Anterior cingulate cortex (tissue), 58 donors: ENCODE results near the gene CROCC2.
A peak's percentile ranks its signal among the peaks of the same experiment; 100 is the strongest.

Experiments
- DNase-seq, 58 donors: peaks; one replicate each; lab custom pipeline; 2025; lab: John Stamatoyannopoulos, UW

CROCC2 gene

DNA sequence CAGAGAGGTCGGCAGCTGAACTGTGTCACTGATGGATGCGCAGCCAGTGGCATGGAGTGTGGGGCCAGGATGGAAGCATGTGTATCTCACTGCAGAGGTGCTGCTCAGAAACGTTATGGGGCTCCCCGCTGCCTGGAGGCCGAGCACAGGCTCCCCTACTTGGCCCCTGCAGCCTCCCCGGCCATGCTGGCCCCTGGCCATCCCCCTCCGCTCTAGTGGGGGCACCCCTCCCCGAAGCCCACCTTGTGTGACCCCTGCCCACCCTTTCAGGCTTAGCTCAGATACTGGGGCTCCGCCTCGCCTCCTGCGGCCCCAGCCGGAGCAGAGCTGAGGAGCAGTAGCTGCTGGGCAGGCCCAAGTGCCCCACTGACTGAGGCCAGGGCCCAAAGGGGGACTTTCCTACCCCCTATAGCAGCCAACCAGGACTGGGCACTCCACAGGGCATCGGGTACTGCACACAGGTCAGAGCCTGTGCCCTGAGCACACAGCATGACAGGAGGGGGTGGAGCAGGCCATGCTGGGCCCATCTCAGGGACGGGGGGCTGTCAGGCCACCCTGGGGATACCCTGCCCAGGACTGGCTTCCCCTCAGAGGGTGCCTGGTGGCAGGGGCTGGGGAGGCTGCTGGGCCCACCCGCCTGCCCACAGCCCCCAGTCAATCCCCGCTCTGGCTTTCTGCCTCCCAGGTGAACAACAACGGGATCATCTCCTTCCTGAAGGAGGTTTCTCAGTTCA, 123.6 kb downstream of the CROCC2 start:
- DNase-seq: no peak

DNA sequence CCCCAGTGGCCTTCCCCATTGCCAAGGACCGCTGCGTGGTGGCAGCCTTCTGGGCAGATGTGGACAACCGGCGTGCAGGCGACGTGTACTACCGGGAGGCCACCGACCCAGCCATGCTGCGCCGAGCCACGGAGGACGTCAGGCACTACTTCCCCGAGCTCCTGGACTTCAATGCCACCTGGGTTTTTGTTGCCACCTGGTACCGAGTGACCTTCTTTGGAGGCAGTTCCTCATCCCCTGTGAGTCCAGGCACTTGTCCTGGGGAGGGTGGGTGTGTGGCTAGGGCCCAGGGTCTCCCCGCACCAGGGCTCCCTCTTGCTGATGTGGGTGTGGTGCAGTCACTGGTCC, 124.2 kb downstream of the CROCC2 start:
- DNase-seq: no peak

DNA sequence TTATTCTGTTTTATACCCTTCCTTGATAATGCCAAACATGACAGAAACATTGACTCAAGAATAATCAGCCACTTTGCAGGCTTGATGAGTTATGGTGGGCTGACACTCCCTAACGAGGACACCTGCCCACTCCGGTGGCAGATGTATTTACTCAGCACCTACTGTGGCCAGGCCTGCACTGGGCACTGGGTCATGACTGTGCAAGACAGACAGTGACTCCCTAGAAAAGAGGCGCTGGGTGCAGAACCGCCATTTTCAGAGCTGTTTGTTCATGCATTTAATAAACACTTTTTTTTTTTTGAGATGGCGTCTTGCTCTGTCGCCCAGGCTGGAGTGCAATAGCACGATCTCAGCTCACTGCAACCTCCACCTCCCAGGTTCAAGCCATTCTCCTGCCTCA, 124.7 kb downstream of the CROCC2 start:
- DNase-seq: no peak

DNA sequence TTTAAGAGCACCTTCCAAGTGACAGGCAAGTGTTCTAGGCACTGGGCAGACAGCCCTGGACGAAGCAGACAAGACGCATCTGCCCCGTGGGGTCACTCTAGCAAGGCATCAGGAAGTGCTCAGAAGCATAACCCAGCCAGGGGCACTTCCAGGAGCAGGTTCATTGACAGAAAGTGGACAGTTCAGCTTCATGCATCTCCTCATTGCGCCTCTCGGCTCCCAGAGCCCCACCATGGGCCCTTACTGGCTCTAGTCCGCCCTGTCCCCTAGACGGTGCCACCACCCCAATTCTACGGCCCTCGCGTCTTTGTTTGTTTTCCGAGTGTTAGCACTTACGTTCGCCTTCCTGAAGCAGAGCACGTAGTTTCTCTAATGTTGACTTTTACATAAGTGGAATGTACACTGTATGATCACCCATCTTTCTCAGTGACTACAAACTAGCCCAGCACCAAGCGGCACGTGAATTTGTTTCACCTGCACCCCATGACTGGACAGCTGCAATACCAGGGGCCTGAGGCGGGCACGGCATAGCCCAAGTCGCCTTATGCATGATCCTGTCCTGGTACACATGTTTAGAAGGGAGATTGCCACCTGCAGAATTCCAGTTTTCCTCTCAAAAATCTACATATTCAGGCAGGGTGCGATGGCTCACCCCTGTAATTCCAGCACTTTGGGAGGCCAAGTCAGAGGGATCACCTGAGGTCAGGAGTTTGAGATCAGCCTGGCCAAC, 125.5 kb downstream of the CROCC2 start:
- no peak for DNase-seq

GRCh38 chr2:241033336-241033987, 127.3 kb downstream of the CROCC2 start:
- DNase-seq: no peak

DNA sequence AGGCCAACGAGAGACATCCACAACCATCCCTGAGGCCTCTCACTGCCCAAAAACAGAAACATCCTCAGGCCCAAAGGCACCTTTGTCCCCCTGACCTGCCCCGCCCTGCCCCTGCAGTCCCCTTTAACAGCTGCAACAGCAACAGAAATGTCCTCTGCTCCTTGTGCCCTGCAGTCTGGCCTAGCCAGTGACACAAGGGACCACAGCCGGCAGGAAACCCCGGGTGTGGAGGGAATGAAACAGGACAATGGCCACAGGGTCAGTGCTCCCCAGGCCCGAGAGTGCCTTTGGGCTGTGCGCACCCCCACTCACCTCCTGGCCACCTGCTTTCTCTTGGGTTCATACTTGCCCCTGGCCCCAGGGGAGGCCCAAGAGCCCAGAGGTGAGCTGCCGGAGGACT, 127.9 kb downstream of the CROCC2 start:
- no peak for DNase-seq

DNA sequence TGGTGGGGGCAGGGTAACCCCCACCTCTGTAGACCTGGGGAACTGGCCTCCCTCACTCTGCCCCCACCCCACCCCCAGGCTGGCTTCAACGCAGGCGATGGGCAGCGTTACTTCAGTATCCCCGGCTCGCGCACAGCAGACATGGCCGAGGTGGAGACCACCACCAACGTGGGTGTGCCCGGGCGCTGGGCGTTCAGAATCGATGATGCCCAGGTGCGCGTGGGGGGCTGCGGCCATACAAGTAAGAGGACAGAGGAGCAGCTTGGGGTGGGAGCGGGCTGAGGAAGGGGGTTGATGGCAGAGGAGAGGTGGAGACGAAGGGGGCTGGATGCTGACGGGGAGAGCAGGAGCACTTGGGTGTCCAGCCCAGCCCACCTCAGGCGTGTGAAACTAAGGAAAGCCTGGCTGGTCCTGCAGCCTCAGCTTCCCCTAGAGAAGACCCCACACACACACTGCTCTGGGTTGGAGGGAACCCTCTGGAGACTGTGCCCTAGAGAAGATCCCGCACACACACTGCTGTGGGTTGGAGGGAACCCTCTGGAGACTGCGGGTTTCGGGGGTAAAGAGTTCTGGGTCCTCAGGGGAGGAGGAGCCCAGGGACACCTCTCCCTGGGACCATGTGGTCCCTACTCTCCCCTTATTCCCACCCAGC, 128.5 kb downstream of the CROCC2 start:
- DNase-seq: no peak

DNA sequence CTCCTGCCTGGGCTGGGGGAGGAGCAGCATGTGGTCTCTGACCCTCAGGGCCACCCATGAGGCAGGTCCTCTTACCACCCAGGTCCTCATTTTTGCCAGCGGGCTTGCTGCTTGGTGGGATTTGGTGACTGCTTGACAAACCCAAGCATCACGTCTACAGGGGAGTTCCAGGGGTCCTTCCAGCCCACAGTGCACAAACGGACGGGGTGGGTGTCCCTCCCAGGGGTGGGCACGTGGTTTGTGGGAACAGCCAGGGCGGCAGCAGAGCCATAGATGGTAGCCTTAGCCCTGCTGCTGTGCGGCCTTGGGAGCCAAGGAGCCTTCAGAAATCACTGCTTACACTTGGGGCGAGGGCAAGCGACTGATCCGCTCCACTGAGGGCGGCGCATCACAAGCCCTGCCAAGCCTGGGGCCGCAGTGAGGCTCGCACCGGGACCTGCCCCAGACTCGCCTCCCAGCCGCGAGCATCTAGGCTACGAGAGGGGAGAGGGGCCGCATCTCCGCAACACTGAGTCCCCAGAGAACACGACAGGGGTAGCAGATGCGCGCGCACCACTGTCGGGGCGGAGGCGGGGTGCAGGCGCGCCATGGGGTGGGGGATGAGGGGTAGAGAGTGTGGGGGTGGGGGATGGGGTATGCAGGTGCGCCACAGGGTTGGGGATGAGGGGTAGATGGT, 129.1 kb downstream of the CROCC2 start:
- DNase-seq: no peak

- DNase-seq: peak in 2 of 58 donors; percentile 14 to 79
These were observed 129.8 kb downstream of the CROCC2 start for GRCh38 chr2:241035818-241036396.

DNA sequence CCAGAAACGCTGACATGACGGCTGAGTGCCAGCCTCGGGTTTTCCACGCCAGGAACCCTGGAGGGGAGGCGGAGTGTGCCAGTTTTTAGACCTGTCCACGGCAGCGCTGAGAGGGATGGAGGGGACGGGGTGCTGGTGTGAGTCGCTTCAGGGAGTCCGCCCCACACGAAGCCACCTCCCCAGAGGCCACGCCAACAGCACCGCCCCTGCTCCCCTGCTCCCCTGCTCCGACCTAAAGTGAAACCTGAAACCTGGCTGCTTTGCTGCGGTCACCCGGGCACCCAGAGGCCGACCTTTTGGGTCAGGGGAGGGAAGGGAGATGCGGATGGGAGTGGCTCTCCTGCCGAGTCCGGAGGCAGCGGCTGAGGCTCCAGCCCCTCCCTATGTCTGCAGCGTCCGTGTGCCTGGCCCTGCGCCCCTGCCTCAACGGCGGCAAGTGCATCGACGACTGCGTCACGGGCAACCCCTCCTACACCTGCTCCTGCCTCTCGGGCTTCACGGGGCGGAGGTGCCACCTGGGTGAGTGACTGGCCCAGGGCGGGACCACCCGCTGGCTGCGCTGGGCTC, 130.3 kb downstream of the CROCC2 start:
- DNase-seq: peak in 1 of 58 donors; percentile 10

DNA sequence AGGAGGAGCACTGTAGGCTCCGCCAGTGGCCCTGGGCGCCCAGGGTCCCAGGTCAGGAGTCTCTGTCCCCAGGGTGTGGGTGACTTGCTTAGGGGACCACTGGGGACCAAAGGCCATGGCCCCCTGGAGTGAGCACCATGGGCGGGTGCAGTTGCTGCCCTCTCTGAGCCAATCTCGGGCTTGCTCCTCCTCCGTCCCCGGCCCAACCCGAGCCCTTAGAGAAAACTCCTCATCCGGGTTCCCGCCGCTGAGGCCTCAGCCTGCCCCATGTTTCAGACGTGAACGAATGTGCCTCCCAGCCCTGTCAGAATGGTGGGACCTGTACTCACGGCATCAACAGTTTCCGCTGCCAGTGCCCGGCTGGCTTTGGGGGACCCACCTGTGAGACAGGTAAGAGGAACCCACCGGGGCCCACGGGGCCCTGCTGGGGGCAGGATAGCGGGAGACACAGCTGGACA, 130.9 kb downstream of the CROCC2 start:
- DNase-seq: no peak

DNA sequence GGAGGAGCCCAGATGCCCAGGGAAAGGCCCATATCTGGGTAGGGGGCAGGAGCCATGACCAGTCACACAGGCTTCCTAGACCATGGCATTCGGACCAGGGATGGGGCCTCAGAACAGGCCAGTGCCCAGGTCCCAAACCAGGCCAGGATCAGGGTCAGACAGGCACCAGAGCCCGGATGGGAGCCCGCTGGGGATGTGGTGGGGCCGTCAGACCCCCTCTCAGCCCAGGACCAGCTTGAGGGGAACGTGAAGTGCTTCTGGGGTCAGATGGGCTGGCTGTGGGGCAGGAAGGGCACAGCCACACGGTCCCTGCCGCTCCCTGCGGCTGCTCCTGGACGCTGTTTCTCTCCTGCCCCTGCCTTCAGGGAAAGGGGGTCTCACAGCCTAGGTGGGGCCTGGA, 131.4 kb downstream of the CROCC2 start:
- DNase-seq: no peak

DNA sequence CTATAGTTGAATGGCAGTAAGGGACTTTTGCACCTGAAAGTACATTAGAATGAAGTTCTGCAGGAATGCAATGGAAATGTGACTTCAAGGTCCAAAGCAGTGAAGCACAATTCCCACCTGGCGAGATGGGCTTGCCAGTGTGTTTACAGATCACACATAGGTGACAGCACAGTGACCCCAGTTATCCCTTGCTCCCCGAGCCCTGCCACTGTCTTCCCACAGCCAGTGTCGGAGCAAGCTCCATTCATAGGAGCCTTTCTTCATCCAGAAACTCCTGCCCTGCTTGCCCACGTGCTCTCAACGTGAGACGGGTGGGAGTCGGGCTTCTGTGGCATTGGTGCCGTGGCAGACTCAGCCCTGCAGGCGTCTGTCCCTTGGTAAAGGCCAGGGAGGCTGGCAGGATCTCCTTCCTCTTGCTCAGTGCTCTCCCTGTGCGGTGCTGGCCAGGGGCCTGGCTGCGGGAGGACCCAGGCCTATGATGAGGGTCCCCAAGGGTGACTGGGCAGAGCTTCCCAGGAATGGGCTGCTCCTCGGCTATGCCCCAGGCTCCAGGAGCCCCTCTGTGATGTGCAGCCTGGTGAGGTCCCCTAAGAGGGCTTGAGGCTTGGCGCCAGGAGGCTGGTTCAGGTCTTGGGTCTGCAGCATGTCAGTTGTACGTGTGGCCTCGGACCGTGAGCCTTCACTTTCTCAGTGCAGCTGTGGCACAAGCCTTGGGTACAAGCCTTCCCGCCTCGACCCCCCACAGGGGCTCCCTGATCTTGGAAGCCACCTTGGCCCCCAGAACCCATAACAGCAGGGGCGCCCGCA, 132.4 kb downstream of the CROCC2 start:
- no peak for DNase-seq

DNA sequence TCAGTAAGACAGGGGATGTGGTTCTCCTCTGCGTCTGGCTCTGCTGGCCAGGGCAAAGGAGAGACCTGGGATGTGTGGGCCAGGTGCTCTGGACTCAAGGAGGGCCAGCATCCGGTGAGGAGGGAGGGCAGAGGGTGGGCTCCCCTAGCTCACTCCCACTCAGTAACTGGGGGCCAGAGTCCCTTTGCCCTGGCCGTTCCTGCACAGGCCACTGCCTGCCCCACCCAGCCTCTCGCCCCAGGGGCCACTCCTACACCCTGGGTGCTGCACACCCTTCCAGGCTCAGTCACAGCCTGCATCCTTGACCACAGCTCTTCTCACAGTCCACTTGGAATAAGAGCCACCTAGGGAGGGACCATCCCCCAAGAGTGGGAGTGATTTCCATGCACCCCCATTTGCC, 133.3 kb downstream of the CROCC2 start:
- no peak for DNase-seq

DNA sequence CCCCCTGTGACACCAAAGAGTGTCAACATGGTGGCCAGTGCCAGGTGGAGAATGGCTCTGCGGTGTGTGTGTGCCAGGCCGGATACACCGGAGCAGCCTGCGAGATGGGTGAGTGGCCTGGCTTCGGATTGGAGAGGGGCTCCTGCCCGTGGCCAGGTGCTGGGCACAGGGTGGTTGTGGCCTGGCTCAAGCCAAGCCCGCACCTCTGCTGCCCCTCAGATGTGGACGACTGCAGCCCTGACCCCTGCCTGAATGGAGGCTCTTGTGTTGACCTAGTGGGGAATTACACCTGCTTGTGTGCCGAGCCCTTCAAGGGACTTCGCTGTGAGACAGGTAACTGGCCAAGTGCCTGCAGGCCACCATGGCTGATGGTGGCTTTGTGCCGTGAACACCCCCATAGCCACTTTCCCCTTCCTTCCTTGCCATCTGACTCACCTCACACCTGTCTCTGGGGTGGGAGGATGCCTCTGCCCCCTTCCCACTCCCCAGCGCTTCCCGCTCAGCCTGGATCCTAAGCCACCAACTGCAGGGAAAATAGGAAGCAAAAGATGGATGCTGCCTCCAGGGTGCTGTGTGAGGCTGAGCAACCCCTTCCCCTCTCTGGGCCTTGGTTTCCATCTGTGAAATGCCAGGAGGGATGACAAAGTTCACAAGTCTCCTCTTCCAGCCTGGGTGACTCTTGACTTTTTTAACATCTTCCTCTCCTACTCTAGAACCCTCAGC, 134.1 kb downstream of the CROCC2 start:
- DNase-seq: no peak

DNA sequence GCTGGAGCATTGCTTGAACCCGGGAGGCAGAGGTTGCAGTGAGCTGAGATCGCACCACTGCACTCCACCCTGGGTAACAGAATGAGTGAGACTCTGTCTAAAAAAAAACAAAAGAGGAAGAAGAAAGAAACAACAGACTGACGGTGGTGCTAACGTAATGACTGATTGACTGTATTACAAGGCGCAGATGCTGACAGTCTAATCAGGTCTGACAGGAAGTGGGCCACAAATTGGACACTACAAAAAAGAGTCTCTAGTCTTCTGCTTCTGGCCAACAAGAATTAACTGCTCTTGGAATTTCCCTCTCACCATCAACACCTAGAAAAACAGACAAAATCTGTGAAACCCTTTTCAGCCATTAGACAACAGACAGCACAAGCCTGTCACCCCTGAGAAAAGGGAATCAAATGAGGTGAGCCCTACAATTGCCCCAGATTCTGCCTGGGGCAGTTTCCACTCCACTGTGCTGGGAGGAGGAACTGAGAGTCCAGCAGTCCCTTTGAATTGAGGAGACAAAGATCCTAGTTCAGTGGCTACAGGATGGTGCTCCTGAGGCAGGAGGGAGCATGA, 135.5 kb downstream of the CROCC2 start:
- no peak for DNase-seq
